ENCODE results near the gene TTLL11. TPM values are rescaled to one million over a fixed set of nuclear protein-coding genes. Genes with fewer than 3 reads are reported as not detected.

TTLL11 gene
- total and polyA plus RNA-seq, 4 donors, result 3.6 to 7.8 (median 5.9) TPM

DNA sequence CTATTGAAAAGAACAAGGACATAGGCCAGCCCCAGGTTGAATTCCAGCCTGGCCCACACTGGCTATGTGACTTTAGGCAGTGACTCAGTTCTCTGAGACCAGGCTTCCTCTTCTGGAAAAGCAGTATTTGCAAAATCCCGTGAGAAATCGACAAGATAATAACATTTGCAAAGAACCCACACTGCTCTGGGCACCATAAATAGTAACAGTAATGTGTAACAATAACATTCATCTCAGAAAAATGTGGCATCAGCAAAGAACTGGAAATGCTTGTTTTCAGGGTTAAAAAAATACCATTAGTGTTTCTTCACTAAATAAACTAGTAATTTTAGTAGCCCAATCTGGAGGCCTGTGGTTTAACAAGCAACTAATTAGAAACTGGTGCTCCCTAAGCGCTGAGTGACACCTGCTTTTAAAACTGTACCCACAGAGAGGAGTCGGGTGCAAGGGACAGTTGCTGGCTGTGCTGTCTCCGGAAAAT, 148.4 kb downstream of the TTLL11 start:
- Histone ChIP-seq H3K4me3 (no peak overlapping the region), H3K9me3 (ENCODE audit: control insufficient read depth in 4 of 4, insufficient read depth in 3 of 4, low read length in 3 of 4) (peaks cover 0 to 2% (median 0%) of the 10 kb centered on the region in 4 donors), H3K36me3 (ENCODE audit: control insufficient read depth in 4 of 4, insufficient read depth in 4 of 4, low read length in 4 of 4) (no peaks in the 10 kb centered on the region), H3K27ac (ENCODE audit: low read depth in 1 of 2, low read length in 1 of 2) (no peak overlapping the region), H3K9ac (ENCODE audit: insufficient read depth in 1 of 2, low read length in 2 of 2) (no peak overlapping the region), H3K4me1 (ENCODE audit: control insufficient read depth in 5 of 5, insufficient read depth in 5 of 5, low read length in 5 of 5) (no peaks in the 10 kb centered on the region), H3K27me3 (ENCODE audit: control insufficient read depth in 3 of 3, insufficient read depth in 3 of 3, low read length in 2 of 3) (no peaks in the 10 kb centered on the region)
- DNase-seq (no peak), ATAC-seq (ENCODE audit: insufficient read depth, low FRiP score) (no peak)
- 88 to 91% methylated on average over 5 of the region's 5 CpGs for WGBS, 2 donors
- TF ChIP-seq, protein P1, sequence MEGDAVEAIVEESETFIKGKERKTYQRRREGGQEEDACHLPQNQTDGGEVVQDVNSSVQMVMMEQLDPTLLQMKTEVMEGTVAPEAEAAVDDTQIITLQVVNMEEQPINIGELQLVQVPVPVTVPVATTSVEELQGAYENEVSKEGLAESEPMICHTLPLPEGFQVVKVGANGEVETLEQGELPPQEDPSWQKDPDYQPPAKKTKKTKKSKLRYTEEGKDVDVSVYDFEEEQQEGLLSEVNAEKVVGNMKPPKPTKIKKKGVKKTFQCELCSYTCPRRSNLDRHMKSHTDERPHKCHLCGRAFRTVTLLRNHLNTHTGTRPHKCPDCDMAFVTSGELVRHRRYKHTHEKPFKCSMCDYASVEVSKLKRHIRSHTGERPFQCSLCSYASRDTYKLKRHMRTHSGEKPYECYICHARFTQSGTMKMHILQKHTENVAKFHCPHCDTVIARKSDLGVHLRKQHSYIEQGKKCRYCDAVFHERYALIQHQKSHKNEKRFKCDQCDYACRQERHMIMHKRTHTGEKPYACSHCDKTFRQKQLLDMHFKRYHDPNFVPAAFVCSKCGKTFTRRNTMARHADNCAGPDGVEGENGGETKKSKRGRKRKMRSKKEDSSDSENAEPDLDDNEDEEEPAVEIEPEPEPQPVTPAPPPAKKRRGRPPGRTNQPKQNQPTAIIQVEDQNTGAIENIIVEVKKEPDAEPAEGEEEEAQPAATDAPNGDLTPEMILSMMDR (IDR thresholded peaks at IDR 0.05; ENCODE audit: control extremely low read depth, extremely low read depth), result no peak

DNA sequence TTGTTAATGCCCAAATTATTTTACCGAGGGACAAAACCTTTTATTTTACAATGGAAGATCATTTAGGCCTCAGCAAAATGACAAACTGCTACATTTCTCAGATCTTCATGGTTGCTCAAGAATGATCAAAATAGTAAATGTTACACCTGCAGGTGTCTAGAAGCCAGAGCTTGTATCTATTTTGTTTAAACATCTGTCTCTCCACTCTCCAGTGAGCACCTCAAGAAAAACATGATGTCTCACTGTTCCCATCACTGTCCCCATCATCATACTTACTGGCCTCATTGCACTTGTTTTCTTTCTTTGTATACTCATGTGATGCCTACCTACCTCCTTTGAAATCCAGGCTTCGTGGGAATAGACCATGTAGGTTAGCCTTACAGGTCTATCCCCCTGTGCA, 149.6 kb downstream of the TTLL11 start:
- no peaks in the 10 kb centered on the region for H3K36me3 ChIP-seq (ENCODE audit: control insufficient read depth in 4 of 4, insufficient read depth in 4 of 4, low read length in 4 of 4)
- peaks cover 0 to 2% (median 0%) of the 10 kb centered on the region in 4 donors for H3K9me3 ChIP-seq (ENCODE audit: control insufficient read depth in 4 of 4, insufficient read depth in 3 of 4, low read length in 3 of 4)
- H3K4me1 ChIP-seq (ENCODE audit: control insufficient read depth in 5 of 5, insufficient read depth in 5 of 5, low read length in 5 of 5), result no peaks in the 10 kb centered on the region
- DNase-seq (no peak), ATAC-seq (ENCODE audit: insufficient read depth, low FRiP score) (no peak)
- no peak overlapping the region for H3K4me3 ChIP-seq
- 89 to 94% methylated on average over 2 of the region's 2 CpGs for WGBS, 2 donors
- TF ChIP-seq, protein P1 (IDR thresholded peaks at IDR 0.05; ENCODE audit: control extremely low read depth, extremely low read depth), result no peak
- no peak overlapping the region for H3K27ac ChIP-seq (ENCODE audit: low read depth in 1 of 2, low read length in 1 of 2)
- H3K27me3 ChIP-seq (ENCODE audit: control insufficient read depth in 3 of 3, insufficient read depth in 3 of 3, low read length in 2 of 3), result no peaks in the 10 kb centered on the region
- H3K9ac ChIP-seq (ENCODE audit: insufficient read depth in 1 of 2, low read length in 2 of 2), result no peak overlapping the region

DNA sequence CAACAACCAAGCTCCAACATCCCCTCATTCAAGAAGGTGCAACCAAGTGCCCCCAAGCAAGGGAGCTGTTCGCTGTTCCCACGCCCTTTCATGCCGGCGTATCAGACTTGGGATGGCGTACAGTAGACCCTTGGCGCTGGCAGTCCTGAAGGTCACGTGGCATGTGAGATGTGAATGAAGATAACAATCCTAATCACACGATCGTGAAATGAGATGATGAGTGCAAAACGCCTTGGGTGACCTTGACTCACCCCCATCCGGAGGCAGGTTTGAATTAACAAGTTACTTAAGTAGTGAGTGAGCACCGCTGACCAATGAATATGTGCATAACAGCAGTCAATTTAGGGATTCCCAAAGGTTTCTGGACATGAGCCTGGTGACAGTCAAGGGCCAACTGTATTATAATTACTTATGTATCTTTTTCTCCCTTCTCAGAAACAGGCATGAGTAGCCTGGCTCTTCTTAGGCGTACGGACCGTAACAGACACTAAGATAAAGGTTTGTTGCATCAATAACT, 150.2 kb downstream of the TTLL11 start:
- H3K4me3 ChIP-seq, result no peak overlapping the region
- no peak overlapping the region for H3K27ac ChIP-seq (ENCODE audit: low read depth in 1 of 2, low read length in 1 of 2)
- no peak for ATAC-seq (ENCODE audit: insufficient read depth, low FRiP score)
- no peaks in the 10 kb centered on the region for H3K36me3 ChIP-seq (ENCODE audit: control insufficient read depth in 4 of 4, insufficient read depth in 4 of 4, low read length in 4 of 4)
- H3K4me1 ChIP-seq (ENCODE audit: control insufficient read depth in 5 of 5, insufficient read depth in 5 of 5, low read length in 5 of 5), result no peaks in the 10 kb centered on the region
- H3K9ac ChIP-seq (ENCODE audit: insufficient read depth in 1 of 2, low read length in 2 of 2), result no peak overlapping the region
- TF ChIP-seq, protein P1 (IDR thresholded peaks at IDR 0.05; ENCODE audit: control extremely low read depth, extremely low read depth), result no peak
- no peak for DNase-seq
- 93 to 96% methylated on average over 15 of the region's 15 CpGs for WGBS, 2 donors
- H3K9me3 ChIP-seq (ENCODE audit: control insufficient read depth in 4 of 4, insufficient read depth in 3 of 4, low read length in 3 of 4), result peaks cover 0 to 2% (median 0%) of the 10 kb centered on the region in 4 donors
- no peaks in the 10 kb centered on the region for H3K27me3 ChIP-seq (ENCODE audit: control insufficient read depth in 3 of 3, insufficient read depth in 3 of 3, low read length in 2 of 3)

DNA sequence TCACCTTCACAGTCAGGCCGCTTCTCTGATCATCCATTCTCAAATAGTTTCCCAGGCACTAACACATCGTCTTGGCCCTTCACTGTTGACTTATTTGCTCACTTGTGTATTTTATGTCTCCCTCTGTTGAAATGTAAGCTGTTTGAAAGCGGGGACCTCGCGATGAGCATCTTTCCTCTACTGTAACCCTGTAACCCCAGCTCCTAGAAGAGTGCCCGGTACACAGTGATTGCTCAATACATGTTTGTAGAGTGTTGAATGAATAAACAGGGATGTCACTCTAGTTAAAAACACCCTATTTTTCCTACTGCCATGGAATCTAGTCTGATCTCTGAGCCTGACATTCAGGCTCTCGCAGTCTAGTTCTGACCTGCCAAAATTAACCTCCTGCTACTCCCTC, 150.8 kb downstream of the TTLL11 start:
- no peak for ATAC-seq (ENCODE audit: insufficient read depth, low FRiP score)
- Histone ChIP-seq H3K27me3 (ENCODE audit: control insufficient read depth in 3 of 3, insufficient read depth in 3 of 3, low read length in 2 of 3) (no peaks in the 10 kb centered on the region), H3K9ac (ENCODE audit: insufficient read depth in 1 of 2, low read length in 2 of 2) (no peak overlapping the region), H3K9me3 (ENCODE audit: control insufficient read depth in 4 of 4, insufficient read depth in 3 of 4, low read length in 3 of 4) (peaks cover 0 to 2% (median 0%) of the 10 kb centered on the region in 4 donors), H3K36me3 (ENCODE audit: control insufficient read depth in 4 of 4, insufficient read depth in 4 of 4, low read length in 4 of 4) (no peaks in the 10 kb centered on the region), H3K4me3 (no peak overlapping the region), H3K4me1 (ENCODE audit: control insufficient read depth in 5 of 5, insufficient read depth in 5 of 5, low read length in 5 of 5) (no peaks in the 10 kb centered on the region), H3K27ac (ENCODE audit: low read depth in 1 of 2, low read length in 1 of 2) (no peak overlapping the region)
- TF ChIP-seq, protein P1 (IDR thresholded peaks at IDR 0.05; ENCODE audit: control extremely low read depth, extremely low read depth), result no peak
- DNase-seq, result no peak
- 88 to 92% methylated on average over 7 of the region's 7 CpGs for WGBS, 2 donors
